Natural killer cell (primary cell): ENCODE results near the gene CDKAL1. TPM values are rescaled to one million over a fixed set of nuclear protein-coding genes. Genes with fewer than 3 reads are reported as not detected.

Experiments
- ATAC-seq, 3 donors: fragments of 150-1000 bp in 2 of 3; fragments of 200-7000 bp in 1 of 3; cut with Tn5 transposase; 1 replicate in 1 of 3; 2 replicates in 2 of 3; pipeline ENCODE4 v1.10.0; 2021; ENCODE audit warnings: mild to moderate bottlenecking in 2 of 3, moderate library complexity in 2 of 3
- DNase-seq, 2 donors: peaks; one replicate each; pipeline versions ENCODE4 v3.0.0 to v3.0.0-alpha.2; 2013 to 2021; ENCODE audit warnings: mixed read lengths in 1 of 2
- H3K27ac ChIP-seq: one replicate; pipeline ENCODE4 v1.5.1; 2013; ENCODE audit warnings: mild to moderate bottlenecking, low read length
- H3K27me3 ChIP-seq: one replicate; pipeline ENCODE4 v1.6.1; 2013; ENCODE audit warnings: low read length; ENCODE audit not compliant: control insufficient read depth, insufficient read depth
- H3K36me3 ChIP-seq: one replicate; pipeline ENCODE4 v1.6.1; 2013; ENCODE audit warnings: low read length; ENCODE audit not compliant: control insufficient read depth, insufficient read depth
- H3K4me1 ChIP-seq: one replicate; pipeline ENCODE4 v1.6.1; 2013; ENCODE audit warnings: low read length; ENCODE audit not compliant: control insufficient read depth, insufficient read depth
- H3K4me3 ChIP-seq: one replicate; pipeline ENCODE4 v1.5.1; 2013; ENCODE audit warnings: low read length
- H3K9me3 ChIP-seq: one replicate; pipeline ENCODE4 v1.6.1; 2013; ENCODE audit warnings: low read length; ENCODE audit not compliant: control insufficient read depth, insufficient read depth
- H3K27ac Mint-ChIP-seq, 2 donors: one replicate each; pipeline ENCODE4 v1.8.0; 2022; ENCODE audit warnings: mild to moderate bottlenecking in 2 of 2, mixed read lengths in 2 of 2, moderate library complexity in 1 of 2
- H3K27me3 Mint-ChIP-seq, 2 donors: one replicate each; pipeline ENCODE4 v1.8.0; 2022; ENCODE audit warnings: low read depth in 2 of 2, mixed read lengths in 2 of 2
- H3K36me3 Mint-ChIP-seq: one replicate; pipeline ENCODE4 v1.8.0; 2022; ENCODE audit warnings: mixed read lengths
- H3K4me1 Mint-ChIP-seq, 2 donors: one replicate each; pipeline ENCODE4 v1.8.0; 2022; ENCODE audit warnings: mixed read lengths in 2 of 2
- H3K4me3 Mint-ChIP-seq: one replicate; pipeline ENCODE4 v1.8.0; 2022; ENCODE audit warnings: mild to moderate bottlenecking, moderate library complexity, mixed read lengths
- H3K9me3 Mint-ChIP-seq, 2 donors: one replicate each; pipeline ENCODE4 v1.8.0; 2022; ENCODE audit warnings: mixed read lengths in 2 of 2
- WGBS: methylation state at CpG from one replicate; pipeline ENCODE4 v1.1.7; 2013; ENCODE audit warnings: missing lambda C conversion rate; ENCODE audit not compliant: insufficient coverage; 5-methylcytosine and 5-hydroxymethylcytosine counted together
- intact Hi-C: fragments of 100-400 bp; cut with micrococcal nuclease; formaldehyde crosslinking; loops from one replicate; pipeline ENCODE4 v1.14.2; 2022
- total RNA-seq, 4 donors: library from RNA; stranded (reverse); fragments of 120-200 nt in 1 of 4; gene quantifications; one replicate each; pipeline versions ENCODE4 v1.2.3 to v1.2.4, GENCODE V29; 2013 to 2022
- TF ChIP-seq, protein P1 (sequence below): fragments of 200-600 bp; IDR thresholded peaks from one replicate; pipeline ENCODE4 v1.8.0; 2022; ENCODE audit warnings: antibody characterized with exemption

CDKAL1 gene
- total RNA-seq, 3 donors from 2014 or later (not counting 1 experiment from before 2014, with no cell fraction given), result 26.0 to 32.8 (median 28.9) TPM

DNA sequence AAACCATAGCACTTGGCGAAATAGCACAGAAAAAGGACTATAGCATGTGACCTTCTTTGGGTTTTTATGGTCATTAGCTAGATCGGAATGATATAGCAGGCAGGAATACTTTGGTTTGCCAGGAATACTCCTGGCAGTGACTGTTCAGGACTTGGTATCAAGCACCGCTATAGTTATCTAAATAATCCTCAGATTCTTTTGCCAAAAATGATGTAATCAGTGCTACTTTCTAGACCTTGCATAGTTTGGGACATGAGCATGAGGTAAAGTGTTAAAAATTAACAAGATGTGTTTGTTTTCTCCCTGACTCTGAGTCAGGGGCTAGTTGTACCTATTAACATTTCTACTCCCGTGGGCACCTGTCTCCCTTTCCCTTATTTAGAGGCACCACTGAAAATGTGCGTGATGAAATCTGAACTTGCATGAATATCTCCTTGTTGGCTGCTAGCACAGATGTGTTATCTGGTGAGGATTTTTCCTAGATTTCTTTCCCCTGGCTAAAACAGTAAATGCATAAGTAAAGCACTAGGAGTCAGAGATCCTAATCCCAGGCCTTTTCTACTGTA is 511.0 kb downstream of the CDKAL1 start:
- H3K9me3 ChIP-seq, result no peaks in the 10 kb centered on the region
- TF ChIP-seq, protein P1, sequence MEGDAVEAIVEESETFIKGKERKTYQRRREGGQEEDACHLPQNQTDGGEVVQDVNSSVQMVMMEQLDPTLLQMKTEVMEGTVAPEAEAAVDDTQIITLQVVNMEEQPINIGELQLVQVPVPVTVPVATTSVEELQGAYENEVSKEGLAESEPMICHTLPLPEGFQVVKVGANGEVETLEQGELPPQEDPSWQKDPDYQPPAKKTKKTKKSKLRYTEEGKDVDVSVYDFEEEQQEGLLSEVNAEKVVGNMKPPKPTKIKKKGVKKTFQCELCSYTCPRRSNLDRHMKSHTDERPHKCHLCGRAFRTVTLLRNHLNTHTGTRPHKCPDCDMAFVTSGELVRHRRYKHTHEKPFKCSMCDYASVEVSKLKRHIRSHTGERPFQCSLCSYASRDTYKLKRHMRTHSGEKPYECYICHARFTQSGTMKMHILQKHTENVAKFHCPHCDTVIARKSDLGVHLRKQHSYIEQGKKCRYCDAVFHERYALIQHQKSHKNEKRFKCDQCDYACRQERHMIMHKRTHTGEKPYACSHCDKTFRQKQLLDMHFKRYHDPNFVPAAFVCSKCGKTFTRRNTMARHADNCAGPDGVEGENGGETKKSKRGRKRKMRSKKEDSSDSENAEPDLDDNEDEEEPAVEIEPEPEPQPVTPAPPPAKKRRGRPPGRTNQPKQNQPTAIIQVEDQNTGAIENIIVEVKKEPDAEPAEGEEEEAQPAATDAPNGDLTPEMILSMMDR, result no peak
- Mint-ChIP-seq H3K4me1 (no peaks in the 10 kb centered on the region), H3K36me3 (no peaks in the 10 kb centered on the region), H3K9me3 (no peaks in the 10 kb centered on the region), H3K27ac (no peak overlapping the region), H3K27me3 (no peaks in the 10 kb centered on the region), H3K4me3 (no peak overlapping the region)
- intact Hi-C loops, result no loop called here
- no peak overlapping the region for H3K27ac ChIP-seq
- DNase-seq, result no peak
- no peak for ATAC-seq
- H3K36me3 ChIP-seq, result no peaks in the 10 kb centered on the region
- 100% methylated on average over 5 of the region's 5 CpGs for WGBS
- no peaks in the 10 kb centered on the region for H3K4me1 ChIP-seq
- H3K4me3 ChIP-seq, result no peak overlapping the region
- H3K27me3 ChIP-seq, result no peaks in the 10 kb centered on the region

DNA sequence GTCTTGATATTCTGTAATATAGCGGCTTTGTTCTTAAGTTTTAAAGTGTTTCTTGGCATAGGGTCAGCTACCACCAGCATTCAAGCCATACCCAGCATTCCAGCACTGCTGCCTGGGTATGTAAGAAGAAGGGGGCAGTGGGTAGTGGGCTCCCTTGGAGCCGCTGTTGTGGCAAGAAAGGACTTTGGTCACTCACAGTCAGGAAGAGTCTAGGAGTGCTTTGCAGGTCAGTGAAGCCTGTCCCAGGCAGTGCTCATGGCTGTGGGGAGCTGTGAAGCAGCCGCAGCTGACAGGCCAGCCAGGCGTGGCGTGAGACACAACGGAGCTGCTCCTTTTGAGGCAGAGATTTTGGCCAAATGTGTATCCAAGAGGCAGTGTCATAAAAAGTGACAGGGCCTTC is 512.0 kb downstream of the CDKAL1 start:
- H3K9me3 ChIP-seq, result no peaks in the 10 kb centered on the region
- Mint-ChIP-seq H3K4me3 (no peak overlapping the region), H3K27me3 (no peaks in the 10 kb centered on the region), H3K9me3 (no peaks in the 10 kb centered on the region), H3K4me1 (no peaks in the 10 kb centered on the region), H3K27ac (no peak overlapping the region), H3K36me3 (no peaks in the 10 kb centered on the region)
- intact Hi-C loops, result no loop called here
- H3K4me3 ChIP-seq, result no peak overlapping the region
- H3K27ac ChIP-seq, result no peak overlapping the region
- H3K27me3 ChIP-seq, result no peaks in the 10 kb centered on the region
- H3K36me3 ChIP-seq, result no peaks in the 10 kb centered on the region
- TF ChIP-seq, protein P1, result no peak
- no peaks in the 10 kb centered on the region for H3K4me1 ChIP-seq
- WGBS, result 91% methylated on average over 5 of the region's 6 CpGs
- DNase-seq (no peak), ATAC-seq (no peak)

DNA sequence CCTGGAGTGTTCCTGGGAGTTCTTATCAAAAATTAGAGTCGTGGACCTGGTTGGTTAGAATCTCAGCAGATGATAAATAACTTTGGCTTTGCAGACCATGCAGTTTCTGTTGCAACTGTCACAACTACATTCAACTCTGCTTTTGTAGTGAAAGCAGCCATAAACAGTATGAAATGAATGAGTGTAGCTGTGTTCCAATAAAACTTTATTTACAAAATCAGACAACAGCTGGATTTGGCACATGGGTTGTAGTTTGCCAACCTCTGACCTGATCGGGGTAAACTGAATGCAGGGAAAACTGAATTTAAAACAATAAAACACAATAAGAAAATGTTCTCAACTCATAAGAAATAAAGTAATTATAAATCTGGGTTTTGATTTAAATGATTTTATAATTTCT is 513.8 kb downstream of the CDKAL1 start:
- Mint-ChIP-seq H3K36me3 (no peaks in the 10 kb centered on the region), H3K9me3 (no peaks in the 10 kb centered on the region), H3K4me1 (no peaks in the 10 kb centered on the region), H3K4me3 (no peak overlapping the region), H3K27ac (no peak overlapping the region), H3K27me3 (no peaks in the 10 kb centered on the region)
- Histone ChIP-seq H3K4me3 (no peak overlapping the region), H3K27me3 (no peaks in the 10 kb centered on the region), H3K27ac (no peak overlapping the region), H3K36me3 (no peaks in the 10 kb centered on the region), H3K9me3 (no peaks in the 10 kb centered on the region), H3K4me1 (no peaks in the 10 kb centered on the region)
- intact Hi-C loops, result no loop called here
- DNase-seq (no peak), ATAC-seq (no peak)
- TF ChIP-seq, protein P1, result no peak
- 100% methylated on average over 1 of the region's 2 CpGs for WGBS

DNA sequence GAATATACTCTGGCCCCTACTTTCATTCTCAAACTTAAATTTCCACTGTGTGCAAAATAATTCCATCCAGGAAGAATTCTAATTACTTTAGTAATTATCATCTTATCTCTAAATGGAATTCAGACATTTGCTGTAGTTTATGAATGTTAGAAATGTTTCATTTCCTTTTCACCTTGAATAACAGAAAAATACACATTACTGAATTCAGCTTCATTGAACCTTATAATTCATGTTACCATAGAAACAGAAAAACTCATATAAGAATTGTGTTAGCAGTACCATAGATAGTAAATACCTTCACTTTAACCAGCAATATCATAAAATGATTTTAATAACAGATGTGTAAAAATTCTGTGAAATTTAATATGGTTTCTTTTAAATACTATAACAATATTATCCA is 514.9 kb downstream of the CDKAL1 start:
- intact Hi-C loops, result no loop called here
- H3K9me3 ChIP-seq, result no peaks in the 10 kb centered on the region
- no peaks in the 10 kb centered on the region for H3K4me1 Mint-ChIP-seq
- H3K27ac Mint-ChIP-seq, result no peak overlapping the region
- H3K27ac ChIP-seq, result no peak overlapping the region
- no peak for DNase-seq
- no peaks in the 10 kb centered on the region for H3K4me1 ChIP-seq
- H3K36me3 Mint-ChIP-seq, result no peaks in the 10 kb centered on the region
- H3K4me3 Mint-ChIP-seq, result no peak overlapping the region
- H3K36me3 ChIP-seq, result no peaks in the 10 kb centered on the region
- H3K27me3 Mint-ChIP-seq, result no peaks in the 10 kb centered on the region
- no peaks in the 10 kb centered on the region for H3K27me3 ChIP-seq
- TF ChIP-seq, protein P1, result no peak
- no peak overlapping the region for H3K4me3 ChIP-seq
- H3K9me3 Mint-ChIP-seq, result no peaks in the 10 kb centered on the region
- ATAC-seq, result no peak
